Measurements from ENCODE around the gene KIAA0586. TPM values are rescaled to one million over a fixed set of nuclear protein-coding genes. Genes with fewer than 3 reads are reported as not detected.
"Not testable (repeated sequence)": the region's sequence is repeated elsewhere in the genome, so short reads cannot be mapped to it uniquely, and the experiment has no call there.

KIAA0586 gene
- total RNA-seq, 1 donor from 2014 or later, result 13.3 TPM

DNA sequence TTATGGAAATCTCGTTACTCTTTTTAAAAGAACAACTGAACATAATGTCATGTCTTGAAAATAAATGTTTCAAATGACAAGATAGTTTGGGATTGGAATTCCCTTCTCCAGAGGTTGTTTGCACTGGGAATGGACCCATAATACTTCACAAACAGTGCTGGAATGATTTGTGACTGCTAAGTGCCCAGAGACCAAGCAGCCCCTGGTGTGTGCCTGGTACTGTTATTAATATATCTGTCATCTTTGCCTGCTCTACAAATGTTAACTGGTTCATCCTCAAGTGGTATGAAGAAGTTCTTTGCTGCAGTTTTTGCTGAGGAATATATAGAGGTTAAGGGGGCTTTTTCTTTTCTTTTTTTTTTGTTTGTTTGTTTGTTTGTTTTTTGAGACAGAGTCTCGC is 145.3 kb downstream of the KIAA0586 start:
- DNase-seq (ENCODE audit: extremely low spot score in 2 of 2), result no peak
- no peaks in the 10 kb centered on the region for H3K4me1 ChIP-seq
- H3K4me3 ChIP-seq, result no peak overlapping the region
- intact Hi-C loops (cut with DNase I), result no loop called here
- H3K27ac ChIP-seq, result no peak overlapping the region
- H3K9me3 ChIP-seq, result no peaks in the 10 kb centered on the region
- H3K36me3 ChIP-seq, result no peaks in the 10 kb centered on the region
- H3K27me3 ChIP-seq, result no peaks in the 10 kb centered on the region
- TF ChIP-seq POLR2AphosphoS5 (IDR thresholded peaks at IDR 0.05; ENCODE audit: insufficient read depth in 1 of 2, low read depth in 1 of 2) (no peak), POLR2A (IDR thresholded peaks at IDR 0.05) (no peak)
- TF ChIP-seq, protein P1, sequence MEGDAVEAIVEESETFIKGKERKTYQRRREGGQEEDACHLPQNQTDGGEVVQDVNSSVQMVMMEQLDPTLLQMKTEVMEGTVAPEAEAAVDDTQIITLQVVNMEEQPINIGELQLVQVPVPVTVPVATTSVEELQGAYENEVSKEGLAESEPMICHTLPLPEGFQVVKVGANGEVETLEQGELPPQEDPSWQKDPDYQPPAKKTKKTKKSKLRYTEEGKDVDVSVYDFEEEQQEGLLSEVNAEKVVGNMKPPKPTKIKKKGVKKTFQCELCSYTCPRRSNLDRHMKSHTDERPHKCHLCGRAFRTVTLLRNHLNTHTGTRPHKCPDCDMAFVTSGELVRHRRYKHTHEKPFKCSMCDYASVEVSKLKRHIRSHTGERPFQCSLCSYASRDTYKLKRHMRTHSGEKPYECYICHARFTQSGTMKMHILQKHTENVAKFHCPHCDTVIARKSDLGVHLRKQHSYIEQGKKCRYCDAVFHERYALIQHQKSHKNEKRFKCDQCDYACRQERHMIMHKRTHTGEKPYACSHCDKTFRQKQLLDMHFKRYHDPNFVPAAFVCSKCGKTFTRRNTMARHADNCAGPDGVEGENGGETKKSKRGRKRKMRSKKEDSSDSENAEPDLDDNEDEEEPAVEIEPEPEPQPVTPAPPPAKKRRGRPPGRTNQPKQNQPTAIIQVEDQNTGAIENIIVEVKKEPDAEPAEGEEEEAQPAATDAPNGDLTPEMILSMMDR (IDR thresholded peaks at IDR 0.05), result no peak

DNA sequence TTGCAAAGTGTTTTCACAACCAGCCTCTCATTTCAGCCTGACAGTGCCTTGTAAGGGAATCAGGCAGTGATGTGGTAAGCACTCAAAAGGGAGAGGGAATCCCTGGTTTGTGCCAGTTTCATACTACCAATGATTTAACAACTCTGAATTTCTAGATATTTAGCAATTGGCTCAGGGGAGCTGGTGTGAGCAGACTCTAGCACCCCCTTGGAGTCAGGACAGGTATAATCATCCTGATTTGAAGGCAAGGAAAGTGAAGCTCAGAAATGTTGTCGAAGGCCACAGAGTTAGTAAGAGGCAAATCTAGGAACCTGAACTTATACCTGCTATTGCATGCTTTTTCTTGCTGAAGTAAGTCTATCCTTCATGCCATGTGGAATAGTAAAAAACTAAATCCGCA is 147.1 kb downstream of the KIAA0586 start:
- no peak for DNase-seq (ENCODE audit: extremely low spot score in 2 of 2)
- Histone ChIP-seq H3K27ac (no peak overlapping the region), H3K4me1 (no peaks in the 10 kb centered on the region), H3K9me3 (no peaks in the 10 kb centered on the region), H3K4me3 (no peak overlapping the region), H3K27me3 (no peaks in the 10 kb centered on the region), H3K36me3 (no peaks in the 10 kb centered on the region)
- intact Hi-C loops (cut with DNase I), result no loop called here
- TF ChIP-seq, protein P1 (IDR thresholded peaks at IDR 0.05), result no peak
- TF ChIP-seq POLR2A (IDR thresholded peaks at IDR 0.05), result no peak
- no peak for TF ChIP-seq POLR2AphosphoS5 (IDR thresholded peaks at IDR 0.05; ENCODE audit: insufficient read depth in 1 of 2, low read depth in 1 of 2)

DNA sequence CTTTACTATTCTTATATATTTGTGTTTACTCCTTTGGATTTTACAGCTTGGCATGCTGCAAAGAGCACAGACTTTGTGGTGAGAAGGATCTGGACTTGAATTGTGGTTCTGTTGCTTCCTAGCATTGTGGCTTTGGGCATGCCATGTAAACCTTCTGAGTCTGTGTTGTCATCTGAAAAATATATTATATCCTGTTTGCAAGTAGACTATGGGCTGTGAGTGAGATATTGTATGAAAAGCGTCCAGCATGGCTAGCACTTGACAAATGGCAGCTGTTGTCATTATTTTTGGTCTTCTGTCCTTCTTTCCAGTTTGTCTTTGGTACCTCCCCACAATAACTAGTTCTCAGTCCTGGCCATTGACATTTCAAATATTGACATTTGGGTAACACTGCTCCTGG is 148.4 kb downstream of the KIAA0586 start:
- Histone ChIP-seq H3K36me3 (no peaks in the 10 kb centered on the region), H3K4me1 (no peaks in the 10 kb centered on the region), H3K27me3 (no peaks in the 10 kb centered on the region), H3K27ac (no peak overlapping the region), H3K4me3 (no peak overlapping the region), H3K9me3 (no peaks in the 10 kb centered on the region)
- intact Hi-C loops (cut with DNase I), result no loop called here
- TF ChIP-seq POLR2A (IDR thresholded peaks at IDR 0.05) (no peak), POLR2AphosphoS5 (IDR thresholded peaks at IDR 0.05; ENCODE audit: insufficient read depth in 1 of 2, low read depth in 1 of 2) (no peak)
- TF ChIP-seq, protein P1 (IDR thresholded peaks at IDR 0.05), result no peak
- DNase-seq (ENCODE audit: extremely low spot score in 2 of 2), result no peak

DNA sequence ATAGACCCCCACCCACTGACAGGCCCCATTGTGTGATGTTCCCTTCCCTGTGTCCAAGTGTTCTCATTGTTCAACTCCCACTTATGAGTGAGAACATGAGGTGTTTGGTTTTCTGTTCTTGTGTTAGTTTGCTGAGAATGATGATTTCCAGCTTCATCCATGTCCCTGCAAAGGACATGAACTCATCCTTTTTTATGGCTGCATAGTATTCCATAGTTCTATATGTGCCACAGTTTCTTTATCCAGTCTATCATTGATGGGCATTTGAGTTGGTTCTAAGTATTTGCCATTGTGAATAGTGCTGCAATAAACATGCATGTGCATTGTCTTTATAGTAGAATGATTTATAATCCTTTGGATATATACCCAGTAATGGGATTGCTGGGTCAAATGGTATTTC is 152.5 kb downstream of the KIAA0586 start:
- H3K4me3 ChIP-seq; intact Hi-C loops (cut with DNase I); H3K27me3 ChIP-seq; H3K4me1 ChIP-seq; DNase-seq (ENCODE audit: extremely low spot score in 2 of 2); H3K27ac ChIP-seq; H3K36me3 ChIP-seq; H3K9me3 ChIP-seq: not testable (repeated sequence)

DNA sequence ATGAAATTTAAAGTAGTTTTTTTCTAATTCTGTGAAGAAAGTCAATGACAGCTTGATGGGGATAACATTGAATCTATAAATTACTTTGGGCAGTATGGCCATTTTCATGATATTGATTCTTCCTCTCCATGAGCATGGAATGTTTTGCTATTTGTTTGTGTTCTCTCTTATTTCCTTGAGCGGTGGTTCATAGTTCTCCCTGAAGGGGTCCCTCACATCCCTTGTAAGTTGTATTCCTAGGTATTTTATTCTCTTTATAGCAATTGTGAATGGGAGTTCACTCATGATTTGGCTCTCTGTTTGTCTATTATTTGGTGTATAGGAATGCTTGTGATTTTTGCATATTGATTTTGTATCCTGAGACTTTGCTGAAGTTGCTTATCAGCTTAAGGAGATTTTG is 153.9 kb downstream of the KIAA0586 start:
- intact Hi-C loops (cut with DNase I), result not testable (repeated sequence)

DNA sequence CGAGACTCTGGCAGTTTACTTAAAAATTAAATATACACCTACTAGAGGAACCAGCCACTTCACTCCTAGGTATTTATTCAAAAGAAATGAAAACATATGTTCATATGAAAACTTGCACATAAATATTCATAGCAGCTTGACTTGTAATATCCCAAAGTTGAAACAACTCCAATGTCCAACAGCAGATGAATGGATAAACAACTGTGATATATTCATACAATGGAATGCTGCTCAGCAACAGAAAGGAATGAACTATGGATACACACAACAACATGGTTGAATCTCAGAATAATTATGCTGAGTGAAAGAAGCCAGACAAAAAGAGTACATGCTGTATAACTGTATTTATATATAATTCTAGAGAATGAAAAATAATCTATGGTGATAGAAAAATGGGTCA is 156.9 kb downstream of the KIAA0586 start:
- TF ChIP-seq POLR2AphosphoS5 (IDR thresholded peaks at IDR 0.05; ENCODE audit: insufficient read depth in 1 of 2, low read depth in 1 of 2) (no peak), POLR2A (IDR thresholded peaks at IDR 0.05) (no peak)
- TF ChIP-seq, protein P1 (IDR thresholded peaks at IDR 0.05), result no peak
- Histone ChIP-seq H3K27ac (no peak overlapping the region), H3K9me3 (no peaks in the 10 kb centered on the region), H3K27me3 (no peaks in the 10 kb centered on the region), H3K4me1 (no peaks in the 10 kb centered on the region), H3K4me3 (no peak overlapping the region), H3K36me3 (no peaks in the 10 kb centered on the region)
- DNase-seq (ENCODE audit: extremely low spot score in 2 of 2), result no peak
- intact Hi-C loops (cut with DNase I), result no loop called here

More for the DNA sequence above, 153.9 kb downstream of the KIAA0586 start:
- not testable (repeated sequence) for H3K27ac ChIP-seq; H3K4me3 ChIP-seq; H3K27me3 ChIP-seq; DNase-seq (ENCODE audit: extremely low spot score in 2 of 2); H3K9me3 ChIP-seq; H3K36me3 ChIP-seq; H3K4me1 ChIP-seq

Measured in vagina (tissue), 2 donors.